Posterior cingulate gyrus (tissue), 11 donors: Measurements from ENCODE around the gene KIF3C.
"Not testable (repeated sequence)": the region's sequence is repeated elsewhere in the genome, so short reads cannot be mapped to it uniquely, and the experiment has no call there.

Experiments used
- DNase-seq, 10 donors: peaks; one replicate each; pipeline versions ENCODE4 v3.0.0 to v3.0.0-alpha.2; 2020 to 2021; ENCODE audit warnings: mixed read lengths in 3 of 10
- intact Hi-C: fragments of 100-400 bp; cut with DNase I; formaldehyde crosslinking; loops from one replicate; pipeline ENCODE4 v1.15.1; 2023

The KIF3C gene

DNA sequence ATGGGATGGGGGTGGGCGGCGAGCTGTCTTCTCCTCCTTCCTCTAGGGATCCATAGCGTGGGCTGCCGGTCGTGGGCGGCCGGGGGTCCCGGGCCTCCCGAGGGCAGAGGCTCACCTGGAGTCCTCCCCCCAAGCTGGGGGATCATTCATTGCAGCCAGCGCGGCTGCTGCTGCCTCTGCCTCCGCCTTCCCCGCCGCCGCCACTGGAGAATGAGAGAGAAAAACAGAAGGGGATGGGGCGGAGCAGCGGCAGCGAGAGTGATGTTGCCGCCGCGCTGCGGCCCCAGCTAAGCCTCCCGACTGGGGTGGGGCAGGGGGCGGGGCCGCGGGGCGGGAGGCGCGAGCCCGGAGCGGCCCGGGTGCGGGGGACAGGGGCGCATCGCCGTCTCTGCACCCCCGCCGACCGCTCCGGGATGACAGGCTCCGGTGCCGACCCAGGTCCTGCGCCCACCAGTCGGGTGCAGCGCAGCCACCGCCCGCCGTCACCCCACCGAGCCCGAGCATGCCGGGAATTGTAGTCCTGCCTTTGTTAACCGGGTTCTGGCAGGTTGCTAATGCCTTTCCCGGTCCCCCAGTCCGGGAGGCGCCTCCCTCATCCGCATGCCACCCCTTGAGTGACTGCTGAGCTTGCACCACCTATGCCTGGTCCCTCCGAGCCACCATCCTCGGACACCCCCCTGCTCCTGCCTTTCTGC is at the start of gene KIF3C:
Gene KIF3C (minus strand): TSS at position 225 of the 695 bp plus-strand sequence. CDS start 580 bp downstream, outside the sequence.
- peak; percentile 69 to 98 (median 88) for DNase-seq
- intact Hi-C loops: no loop called here

DNA sequence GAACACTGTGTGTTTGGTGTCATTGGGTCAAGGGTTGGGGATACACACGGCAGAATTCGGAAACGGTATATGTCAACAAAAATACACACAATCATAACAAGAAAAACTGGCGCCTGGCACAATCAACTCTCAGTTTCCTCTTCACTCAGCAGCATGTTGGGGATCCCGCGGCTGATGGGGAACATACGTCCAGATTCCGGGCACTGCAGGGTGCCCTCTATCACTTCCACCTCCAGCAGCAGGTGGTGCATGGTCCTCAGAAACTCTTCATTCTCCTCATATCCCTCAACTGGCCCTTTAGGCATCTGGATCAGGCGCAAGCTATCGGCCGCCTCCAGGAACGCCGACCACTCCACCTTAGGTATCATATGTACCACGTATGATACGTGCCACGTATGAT is 45.8 kb upstream of the KIF3C start:
- DNase-seq, intact Hi-C loops: not testable (repeated sequence)

DNA sequence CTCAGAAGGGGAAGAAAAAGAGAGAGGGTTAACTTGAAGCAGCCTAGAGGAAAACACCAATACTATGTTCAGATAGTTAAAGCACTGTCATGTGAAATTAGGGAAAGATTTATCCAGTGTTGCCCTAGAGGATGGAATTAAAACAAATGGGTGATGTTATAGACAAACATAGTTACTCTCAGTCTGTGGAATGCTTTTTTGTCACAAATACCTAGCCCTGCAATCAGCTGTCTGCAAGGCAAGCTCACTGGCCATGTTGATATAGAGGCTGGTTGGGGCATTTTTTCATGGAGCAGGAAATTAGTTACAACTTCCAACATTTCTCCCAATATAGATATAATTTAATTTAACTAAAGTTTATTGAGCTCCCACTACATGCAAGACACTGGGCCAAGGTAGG is 43.2 kb upstream of the KIF3C start:
- DNase-seq: no peak
- intact Hi-C loops: no loop called here

DNA sequence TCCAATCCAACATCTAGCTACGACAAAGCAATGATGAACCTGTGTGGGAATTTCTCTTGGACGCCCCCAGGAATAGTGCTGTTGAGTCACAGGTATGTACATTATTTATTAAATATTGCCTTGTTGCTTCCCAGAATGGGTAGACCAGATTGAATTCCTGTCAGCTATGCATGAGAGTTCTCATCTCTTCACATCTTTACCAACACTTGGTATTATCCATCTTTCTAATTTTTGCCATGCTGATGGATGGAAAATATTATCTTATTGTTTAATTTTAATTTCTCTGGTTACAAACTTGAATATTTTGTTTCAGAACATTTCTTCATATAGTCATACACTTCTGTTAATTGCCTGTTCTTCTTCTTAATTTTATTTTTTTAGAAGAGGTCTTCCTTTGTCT is 42.0 kb upstream of the KIF3C start:
- intact Hi-C loops: no loop called here
- no peak for DNase-seq

DNA sequence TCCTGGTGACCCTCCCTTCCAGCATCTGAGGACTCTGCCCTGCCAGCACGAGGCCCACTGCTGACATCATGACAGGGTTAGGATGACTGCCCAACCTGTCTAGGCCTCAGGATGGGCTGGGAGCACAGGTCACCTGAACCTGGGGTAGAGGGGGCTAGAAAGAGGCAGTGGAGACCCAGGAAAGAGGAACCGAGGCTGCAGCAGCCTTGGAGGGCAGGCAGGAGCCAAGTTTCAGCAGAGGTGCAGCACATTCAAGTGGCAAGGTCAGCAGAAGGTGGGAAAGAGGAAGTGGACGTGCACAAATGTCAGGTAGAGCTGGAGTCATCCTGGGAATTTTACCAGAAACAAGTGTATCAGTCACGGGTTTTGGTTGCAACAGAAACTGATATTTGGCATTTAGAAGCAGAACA is 37.9 kb upstream of the KIF3C start:
- intact Hi-C loops: no loop called here

DNA sequence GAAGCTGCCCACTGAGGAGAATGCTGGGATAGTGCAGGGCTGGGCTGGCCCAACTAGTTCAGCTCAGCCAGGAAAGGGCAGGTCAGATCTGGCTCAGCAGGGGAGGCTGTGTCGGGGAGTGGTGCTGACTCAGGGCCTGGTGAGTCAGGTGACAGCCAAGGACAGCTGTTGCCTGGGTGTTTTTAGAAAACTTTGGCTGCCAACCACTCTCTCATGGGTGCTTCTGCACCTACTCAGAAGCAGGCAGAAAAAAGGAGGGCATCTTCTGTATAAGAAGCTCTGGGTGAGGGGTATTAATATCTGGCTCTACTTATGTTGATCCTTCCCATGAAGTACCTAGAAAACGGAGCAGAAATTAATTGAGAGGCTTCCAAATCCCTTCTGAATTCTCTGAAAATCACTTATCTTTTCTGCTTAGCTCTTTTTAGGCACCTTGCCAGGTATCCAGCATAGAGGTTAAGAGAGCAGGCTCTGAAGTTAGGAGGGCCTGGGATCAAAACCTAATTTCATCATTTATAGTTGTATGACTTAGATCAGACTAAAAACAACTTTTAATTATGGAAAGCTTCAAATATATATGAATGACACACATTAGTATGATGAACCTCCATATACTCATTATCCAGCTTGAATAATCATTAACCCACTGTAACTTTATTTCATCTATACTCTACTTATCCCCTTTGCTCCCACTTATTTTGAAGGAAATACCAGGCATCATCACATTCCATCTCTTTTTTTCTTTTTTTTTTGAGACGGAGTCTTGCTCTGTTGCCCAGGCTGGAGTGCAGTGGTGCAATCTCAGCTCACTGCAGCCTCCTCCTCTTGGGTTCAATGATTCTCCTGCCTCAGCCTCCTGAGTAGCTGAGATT is 36.1 kb upstream of the KIF3C start:
- intact Hi-C loops: no loop called here
- DNase-seq: peak in 9 of 10 donors; percentile 44 to 94 (median 68)

More for the DNA sequence above, 37.9 kb upstream of the KIF3C start:
- DNase-seq: no peak

DNA sequence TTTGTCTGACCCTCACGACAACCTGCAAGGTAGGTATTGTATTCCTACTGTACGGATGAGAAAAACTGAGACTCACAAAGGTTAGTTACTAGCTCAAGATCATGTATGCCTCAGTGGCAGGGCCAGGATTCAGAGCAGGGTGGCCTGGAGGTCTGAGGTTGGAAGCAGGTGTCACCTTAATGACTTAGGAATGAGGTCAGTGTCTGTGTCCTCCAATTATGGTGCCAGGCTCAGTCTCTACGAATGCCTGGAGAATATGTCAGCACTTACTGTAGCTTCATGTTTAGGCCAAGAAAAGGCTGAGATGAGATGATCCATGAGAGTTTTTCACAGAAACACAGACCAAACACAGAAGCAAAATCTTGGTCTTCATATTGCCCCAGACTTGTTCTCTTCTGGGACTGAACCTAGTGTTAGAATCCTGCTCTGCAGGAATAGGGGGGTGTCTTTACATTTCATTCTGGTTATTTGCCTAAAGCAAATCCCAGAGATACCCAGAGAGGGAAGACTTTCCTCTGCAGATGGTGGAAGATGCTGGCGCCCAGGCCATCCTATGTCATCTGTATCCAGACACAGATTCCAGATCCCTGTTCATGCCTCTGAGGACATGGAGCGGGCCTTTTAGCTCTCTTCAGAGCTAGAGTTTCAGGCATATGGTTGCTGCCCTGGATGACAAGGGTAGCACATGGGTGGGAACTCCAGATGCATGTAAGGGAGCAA is 35.3 kb upstream of the KIF3C start:
- no peak for DNase-seq
- intact Hi-C loops: no loop called here

DNA sequence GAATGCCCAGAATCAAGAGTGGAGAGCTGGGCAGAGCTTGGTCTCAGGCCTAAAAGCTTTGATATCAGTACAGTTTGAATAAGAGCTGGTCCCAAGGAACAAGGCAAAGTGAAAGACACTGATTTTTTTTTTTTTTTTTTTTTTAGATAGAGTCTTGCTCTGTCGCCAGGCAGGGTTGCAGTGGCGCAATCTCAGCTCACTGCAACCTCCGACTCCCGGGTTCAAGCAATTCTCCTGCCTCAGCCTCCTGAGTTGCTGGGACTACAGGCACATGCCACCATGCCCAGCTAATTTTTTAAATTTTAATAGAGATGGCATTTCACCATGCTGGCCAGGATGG is 34.4 kb upstream of the KIF3C start:
- intact Hi-C loops, DNase-seq: not testable (repeated sequence)

DNA sequence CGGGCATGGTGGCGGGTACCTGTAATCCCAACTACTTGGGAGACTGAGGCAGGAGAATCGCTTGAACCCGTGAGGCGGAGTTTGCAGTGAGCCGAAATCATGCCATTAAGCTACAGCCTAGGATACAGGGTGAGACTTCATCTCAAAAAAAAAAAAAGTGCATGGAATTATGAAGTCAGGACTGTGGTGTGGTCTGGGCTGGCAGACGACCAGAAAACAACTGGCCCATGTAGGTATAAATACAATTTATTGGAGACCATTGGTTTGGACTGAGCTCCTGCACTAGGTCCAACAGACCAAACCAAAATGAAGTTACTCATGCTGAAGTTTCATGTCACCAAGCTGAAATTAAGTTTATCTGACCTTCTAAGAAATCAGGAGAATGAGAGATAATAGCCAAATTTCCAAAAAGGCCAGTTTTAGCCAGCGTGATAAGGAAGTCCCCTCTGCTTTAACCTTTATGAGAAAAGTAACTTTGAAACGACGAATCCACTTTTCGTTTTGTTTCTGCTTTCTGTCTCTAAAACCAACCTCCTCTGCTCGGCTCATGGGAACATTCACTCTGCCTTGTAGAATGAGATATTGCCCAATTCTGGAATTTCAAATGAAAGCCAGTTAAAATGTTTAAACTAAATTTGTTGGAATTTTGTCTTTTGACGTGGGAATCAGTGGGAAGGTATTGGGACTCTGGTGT is 33.9 kb upstream of the KIF3C start:
- DNase-seq: no peak
- intact Hi-C loops: no loop called here

DNA sequence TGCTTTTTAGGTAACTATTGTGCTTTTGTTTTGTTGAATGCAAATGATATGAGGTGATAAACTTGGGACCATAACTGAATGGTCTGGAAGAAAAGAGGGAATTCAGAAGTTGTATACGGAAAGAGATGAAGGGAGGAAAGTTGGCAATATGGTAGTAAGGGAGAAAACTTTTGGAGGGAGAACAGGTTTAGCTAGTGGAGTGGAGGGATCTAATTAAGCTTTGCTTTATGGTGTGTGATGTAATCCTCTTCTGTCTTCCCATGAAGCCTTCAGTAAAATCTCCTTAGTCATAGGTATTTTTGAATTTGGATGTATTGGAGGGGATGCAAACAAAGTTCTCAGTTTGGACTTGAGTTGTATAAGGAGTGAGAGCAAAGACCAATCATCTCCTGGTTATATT is 31.4 kb upstream of the KIF3C start:
- intact Hi-C loops: no loop called here

DNA sequence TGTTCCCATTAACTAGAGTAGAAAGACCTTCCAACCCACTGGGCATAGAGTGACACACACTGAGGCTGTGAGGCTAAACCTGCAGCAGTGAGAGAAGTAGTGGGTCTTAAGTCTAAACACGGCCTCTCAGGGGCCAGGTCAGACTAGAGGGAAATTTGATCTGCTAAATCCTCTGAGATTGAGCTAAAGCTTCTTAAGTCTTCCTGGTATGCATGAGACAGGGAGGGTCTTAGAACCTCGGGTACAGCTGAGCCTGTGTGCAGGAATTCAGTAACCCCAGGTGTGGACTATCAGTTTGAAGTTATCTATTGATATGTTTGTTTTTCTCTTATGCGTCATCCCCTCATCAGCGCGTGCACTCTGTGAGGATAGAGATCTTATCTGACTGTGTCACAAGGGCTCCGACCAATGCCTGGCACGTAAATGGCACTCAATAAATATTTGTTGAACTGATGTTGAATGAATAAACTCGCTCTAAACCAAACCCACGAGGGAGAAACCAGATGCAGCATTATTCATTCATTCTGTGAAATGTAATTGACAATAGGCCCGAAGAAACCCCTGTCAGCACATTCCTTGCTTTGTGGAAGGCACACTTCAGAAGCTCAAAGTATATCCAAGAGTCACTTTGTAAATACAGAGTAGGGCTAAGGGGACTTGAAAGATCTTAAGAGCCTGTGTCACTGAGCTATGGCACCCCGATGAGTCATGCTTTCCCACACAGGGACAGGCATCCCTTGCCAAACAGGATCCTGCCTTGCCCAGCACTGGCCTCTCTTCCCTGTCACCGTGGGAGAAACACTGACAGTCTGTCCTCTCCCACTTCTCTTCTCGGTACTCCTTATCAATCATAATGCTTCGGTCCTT is 29.9 kb upstream of the KIF3C start:
- intact Hi-C loops: no loop called here
- DNase-seq: peak in 2 of 10 donors; percentile 35 to 89

More for the DNA sequence above, 31.4 kb upstream of the KIF3C start:
- DNase-seq: no peak

DNA sequence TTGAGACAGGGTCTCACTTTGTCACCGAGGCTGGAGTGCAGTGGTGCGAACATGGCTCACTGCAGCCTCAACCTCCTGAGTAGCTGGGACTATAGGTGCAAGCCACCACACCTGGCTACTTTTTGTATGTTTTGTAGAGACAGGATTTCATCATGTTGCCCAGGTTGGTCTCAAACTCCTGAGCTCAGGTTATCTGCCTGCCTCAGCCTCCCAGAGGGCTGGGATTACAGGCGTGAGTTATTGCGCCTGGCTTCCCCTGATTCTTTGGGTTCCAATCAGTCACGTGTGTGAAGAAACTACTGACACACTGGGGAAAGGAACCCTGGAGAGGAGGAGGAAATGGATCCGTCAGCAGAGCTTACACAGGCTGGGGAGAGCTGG is 29.3 kb upstream of the KIF3C start:
- intact Hi-C loops: no loop called here
- no peak for DNase-seq

DNA sequence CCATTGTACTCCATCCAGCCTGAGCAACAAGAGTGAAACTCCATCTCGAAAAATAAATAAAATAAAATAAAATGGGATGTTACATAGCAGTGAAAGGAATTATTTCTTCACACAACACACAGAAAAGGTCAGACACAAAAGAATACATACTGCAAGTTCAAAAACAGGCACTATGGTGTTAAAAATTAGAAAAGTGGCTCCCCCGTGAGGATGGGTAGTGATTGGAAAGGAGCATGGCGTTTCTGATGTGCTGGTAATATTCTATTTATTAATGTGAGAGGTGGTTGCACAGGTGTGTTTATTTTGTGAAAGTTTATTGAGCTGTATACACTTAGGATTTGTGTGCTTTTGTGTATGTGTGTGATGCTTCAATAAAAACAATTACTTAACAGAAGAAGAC is 28.6 kb upstream of the KIF3C start:
- intact Hi-C loops: no loop called here
- no peak for DNase-seq

DNA sequence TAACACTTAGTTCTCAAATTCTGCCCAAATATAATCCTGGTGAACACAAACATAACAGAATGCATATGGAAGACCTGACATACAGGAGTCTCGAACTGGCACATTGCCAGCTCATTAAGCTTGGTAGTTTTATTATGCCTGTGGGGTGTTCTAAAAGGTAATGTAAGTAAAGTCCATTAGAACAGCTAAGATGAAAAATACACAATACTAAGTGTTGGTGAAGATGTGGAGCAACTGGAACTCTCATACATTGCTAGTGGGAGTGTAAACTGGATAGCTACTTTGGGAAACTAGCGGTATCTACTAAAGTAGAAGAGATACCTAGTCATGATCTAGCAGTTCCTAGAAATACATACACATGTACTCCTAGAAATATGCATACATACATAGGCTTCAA is 27.3 kb upstream of the KIF3C start:
- DNase-seq: no peak
- intact Hi-C loops: no loop called here

DNA sequence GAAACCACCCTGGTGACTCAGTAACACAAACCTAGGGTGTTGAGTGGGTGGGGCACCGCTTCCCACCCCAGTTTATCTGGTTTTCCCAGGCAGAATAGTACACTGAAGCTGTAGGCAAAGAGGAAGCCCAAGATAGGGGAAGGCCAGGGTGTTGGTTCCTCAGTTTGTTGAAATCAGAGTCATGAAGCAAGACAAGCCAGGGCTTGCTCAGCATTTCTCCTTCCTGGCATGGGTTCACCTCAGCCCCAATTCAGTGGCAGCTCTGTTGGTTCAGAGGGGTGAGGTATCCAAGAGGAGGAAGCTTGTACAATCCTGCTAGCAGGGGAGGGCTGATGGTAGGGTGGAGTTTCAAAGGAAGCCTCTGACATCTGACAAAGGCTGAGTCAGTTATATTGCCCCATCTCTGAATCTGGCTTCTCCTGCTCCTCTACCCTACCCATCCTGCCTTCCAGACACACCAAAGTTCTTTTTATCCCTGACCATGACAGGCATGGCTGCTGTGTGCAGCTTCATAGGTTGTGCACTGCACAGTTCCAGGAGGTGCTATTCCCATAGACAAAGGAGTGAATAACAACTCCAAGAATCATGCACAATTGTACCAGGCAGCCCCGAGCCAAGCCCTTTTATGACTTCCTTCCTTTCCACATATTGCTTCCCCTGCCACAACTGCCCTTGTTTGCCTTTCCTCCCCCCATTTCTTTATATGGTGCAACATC is 26.7 kb upstream of the KIF3C start:
- peak in 3 of 10 donors; percentile 16 to 45 (median 23) for DNase-seq

DNA sequence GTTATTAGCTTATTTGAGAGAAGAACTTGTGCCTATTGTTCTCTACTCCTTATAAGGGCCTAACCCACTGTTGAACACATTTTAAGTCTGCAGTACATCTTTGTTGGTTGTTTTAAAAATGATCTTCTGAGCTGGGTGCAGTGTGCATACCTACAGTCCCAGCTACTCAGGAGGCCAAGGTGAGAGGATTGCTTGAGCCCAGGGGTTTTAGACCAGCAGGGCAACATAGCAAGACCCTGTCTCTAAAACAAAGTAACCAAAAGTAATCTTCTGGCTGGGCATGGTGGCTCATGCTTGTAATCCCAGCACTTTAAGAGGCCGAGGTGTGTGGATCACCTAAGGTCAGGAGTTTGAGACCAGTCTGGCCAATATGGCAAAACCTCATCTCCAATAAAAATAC is 25.8 kb upstream of the KIF3C start:
- no peak for DNase-seq
- intact Hi-C loops: no loop called here

More for the DNA sequence above, 26.7 kb upstream of the KIF3C start:
- intact Hi-C loops: no loop called here

DNA sequence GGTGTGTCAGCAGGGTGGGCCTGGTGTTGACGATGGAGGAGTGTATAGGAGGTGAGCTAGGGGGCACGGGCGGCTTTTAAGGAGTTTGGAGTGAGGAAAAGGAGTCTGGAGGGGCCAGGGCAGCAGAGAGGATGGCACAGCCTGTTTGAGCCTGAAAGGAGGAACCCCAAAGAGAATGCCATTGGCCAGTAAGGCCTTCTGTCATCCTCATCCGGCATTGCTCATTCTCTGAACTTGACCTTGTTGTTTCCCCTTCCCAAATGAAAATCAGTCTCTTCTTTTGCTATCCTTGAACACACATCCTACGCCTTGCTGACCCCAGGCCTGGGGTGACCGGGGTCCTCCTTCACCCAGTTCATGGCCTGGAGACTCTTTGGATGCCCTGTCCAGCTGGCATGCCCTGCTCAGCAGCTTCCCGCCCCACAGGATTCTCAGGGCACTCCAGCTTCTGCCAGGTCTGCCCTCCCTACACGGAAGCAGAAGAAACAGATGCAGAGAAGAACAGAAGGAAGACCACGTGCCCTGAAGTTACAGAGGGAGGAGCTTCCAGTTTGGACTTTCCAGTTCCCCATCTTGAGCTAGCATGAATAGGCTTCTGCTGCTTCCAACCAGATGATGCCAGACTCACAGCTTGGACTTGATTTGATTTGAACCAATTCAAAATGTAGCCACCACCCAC is 20.5 kb upstream of the KIF3C start:
- no peak for DNase-seq
- intact Hi-C loops: no loop called here

DNA sequence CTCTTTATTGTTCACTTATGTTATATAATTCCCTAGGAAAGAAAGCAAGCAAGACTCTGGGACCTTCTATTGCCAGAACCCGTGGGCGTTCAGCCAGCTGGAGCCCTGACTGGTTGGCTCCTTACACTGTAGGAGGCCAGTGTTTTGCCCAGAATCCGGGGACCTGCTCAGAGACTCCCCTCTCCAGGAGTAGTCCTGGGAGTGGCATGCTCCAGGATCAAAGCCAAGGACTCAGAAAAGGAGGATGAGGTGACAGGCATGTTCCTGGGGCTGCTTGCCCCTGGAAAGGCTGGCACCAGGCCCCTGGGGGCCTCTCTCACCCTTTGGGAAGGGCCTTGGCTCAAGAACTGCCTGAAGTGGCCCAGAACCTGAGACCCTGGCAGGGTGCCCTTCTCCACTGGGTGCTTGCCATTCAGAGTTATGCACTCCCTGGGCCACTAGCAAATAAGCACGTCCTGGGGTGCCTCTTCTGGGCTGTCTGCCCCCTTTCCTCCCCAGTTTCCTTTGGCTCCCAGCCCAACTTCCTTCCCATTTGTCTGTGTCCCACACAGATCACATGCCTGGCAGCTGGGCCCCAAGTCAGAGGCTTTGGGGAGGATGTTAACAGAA is 19.6 kb upstream of the KIF3C start:
- intact Hi-C loops: no loop called here
- DNase-seq: peak; percentile 62 to 96 (median 80)
